CD4-positive, alpha-beta T cell treated with Interferon alpha-2 for 1 hour (primary cell): Measurements from ENCODE around the gene GALNT9.

ENCODE experiments used
- DNase-seq, 2 donors: peaks; one replicate each; pipeline ENCODE4 v3.0.0-alpha.2; 2020 to 2022

The GALNT9 gene

DNA sequence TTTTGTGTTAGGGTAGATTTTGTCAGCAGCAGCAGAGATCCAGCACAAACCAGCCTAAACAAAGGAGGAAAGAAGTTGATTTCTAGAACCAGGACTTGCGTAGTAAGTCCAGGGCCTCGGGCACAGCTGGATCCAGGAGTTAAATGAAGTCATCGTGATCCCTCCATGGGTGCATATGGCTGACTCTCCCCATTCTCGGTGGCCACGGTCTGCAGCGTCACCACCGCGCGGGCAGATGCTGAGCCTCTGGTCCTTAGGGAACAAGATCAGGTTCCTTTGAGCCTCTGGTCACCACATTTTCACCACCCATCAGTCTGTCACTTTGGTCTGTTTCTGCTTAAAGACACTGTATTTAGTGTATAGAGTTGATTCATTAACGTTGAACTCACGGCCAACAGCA lies 14.8 kb upstream of the GALNT9 start:
- no peak for DNase-seq

DNA sequence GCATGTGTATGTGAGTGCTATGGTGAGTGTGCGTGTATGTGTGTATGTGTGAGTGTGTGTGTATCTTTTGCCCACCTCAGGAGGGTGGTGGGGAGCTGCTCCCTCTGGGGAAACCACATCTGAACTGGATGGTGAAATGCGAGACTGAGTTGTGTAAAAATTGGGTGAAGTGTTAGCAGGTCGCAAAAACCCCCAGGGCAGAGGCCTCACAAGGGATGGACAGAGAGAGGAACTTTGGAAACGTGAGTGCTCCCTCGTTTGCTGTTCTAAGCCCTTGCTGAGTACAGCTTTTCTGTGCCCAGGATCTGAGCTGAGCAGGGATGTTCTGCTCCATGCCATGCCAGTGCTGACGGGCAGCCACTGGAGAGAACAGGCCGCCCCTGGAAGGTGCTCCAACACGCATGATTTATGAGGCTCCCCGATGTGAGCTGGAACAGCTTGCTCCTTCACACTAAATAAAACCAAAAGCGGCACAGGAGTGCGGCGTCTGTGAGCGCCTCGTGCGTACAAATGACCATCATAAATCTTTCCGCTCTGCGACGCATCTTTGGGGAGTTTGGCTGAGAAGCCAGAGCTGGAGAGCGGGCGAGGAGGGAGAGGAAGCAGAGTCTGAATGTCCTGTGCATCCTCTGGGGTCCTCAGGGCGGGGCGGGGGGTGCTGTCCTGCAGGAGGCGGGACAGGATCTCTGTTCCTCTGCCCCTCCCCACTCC lies 14.1 kb upstream of the GALNT9 start:
- DNase-seq = no peak

DNA sequence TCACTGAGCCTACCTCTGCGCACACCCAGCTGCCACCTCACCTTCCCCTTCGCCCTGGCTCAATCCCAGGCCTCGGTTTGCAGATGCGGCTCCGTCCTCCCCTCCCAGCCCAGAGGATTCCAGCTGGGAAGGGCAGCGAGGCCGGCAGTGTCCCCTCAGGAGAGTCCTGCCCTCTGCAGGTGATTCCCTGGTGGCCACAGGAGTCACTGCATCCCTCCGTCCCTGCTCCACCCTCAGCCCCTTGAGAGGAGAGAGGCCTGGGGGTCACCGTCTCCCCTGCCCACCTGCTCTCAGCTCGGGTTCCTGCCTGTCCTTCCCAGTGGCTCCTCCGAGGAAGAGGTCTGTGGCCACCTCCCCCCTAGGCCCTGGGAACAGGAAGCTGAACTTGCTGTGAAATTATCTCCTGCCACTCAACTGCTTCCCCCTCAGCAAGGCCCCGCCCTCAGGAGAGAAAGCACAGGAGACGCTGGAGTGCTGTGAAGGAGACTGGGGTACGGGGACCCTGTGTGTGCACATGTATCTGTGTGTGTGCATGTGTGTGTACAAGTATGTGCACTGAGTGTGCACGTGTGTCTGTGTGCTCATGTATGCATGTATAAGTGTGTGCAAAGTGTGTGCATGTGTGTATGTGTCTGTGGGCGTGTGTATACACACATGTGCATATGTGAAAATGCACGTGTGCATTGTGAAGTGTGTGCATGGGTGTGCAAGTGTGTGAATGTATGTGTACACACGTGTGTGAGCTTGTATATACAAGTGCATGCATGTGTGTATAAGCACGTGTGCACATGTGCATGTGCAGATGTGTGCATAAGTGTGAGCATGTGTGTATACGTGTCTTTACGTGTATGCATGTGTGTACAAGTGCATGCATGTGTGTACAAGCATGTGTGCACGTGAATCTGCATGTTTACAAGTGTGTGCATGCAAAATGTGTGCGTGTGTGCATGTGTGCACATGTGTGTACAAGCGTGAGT lies 13.2 kb upstream of the GALNT9 start:
- DNase-seq = no peak

DNA sequence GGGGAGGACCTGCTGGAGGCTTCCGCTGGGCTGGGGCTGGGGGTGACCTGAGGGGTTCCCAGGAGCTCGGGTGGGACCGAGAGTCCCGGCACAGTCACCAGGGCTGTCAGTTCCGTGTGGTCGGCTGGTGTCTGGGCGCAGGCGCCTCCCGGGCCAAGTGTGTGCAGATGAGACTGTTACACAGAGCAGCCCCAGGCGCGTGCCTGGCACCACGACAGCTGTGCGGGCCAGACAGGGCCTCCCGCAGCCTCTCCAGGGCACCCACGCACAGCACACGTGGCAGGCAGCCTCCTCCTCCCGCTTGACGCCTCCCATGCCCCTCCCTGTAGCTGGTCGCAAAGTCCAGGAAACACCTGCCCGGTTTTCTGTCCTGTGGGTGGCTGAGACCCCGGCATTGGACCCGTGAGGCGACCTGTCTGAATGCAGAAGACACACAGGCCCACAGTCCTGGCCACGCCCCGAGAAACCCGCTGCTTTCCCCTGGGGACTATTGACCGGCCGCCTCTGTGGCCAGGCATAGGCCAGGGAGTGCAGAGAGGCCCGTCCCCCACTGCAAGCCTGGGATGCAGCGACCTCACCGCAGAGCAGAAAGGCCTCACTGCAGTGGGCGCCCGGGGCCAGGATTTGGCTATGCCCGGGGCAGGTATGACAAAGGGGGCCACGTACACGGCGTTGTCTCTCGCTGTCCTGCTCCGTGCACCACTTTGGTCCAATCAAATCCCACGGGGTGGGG lies 12.1 kb upstream of the GALNT9 start:
- DNase-seq = no peak

DNA sequence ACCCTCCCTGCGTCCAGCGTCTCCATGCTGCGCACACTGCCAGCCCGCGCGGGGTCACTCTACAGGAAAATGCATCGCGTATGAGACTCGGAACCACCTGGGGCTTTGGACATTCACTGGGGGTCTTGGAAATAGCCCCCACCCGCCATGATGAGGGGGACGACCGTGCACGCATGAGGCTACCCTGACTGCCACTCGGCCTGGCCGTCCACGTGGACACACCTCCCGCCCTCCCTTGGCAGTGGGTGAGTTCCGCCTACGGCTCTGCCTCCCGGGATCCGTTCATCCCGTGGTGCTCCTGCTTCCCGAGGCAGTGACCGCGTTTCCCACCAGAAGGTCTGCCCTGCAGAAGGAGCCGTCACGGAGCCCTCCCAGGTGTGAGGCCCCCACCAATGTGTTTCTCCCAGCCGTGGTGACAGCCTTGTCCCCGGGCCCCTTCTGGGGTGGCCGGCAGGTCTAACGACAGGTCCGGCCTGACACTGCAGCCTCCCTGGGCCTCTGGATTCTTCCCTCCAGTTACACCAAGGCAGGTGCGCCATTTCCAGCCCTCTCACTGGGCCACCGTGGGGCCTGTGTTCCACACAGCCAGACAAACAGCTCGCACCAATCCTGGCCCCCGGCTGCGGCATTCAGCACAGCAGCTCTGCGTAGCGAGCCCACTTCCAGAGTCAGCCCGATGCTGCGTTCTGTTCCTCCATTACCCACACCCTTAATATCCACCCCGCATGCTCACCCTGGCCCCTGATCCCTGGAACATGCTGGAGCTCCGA lies 11.1 kb upstream of the GALNT9 start:
- no peak for DNase-seq

DNA sequence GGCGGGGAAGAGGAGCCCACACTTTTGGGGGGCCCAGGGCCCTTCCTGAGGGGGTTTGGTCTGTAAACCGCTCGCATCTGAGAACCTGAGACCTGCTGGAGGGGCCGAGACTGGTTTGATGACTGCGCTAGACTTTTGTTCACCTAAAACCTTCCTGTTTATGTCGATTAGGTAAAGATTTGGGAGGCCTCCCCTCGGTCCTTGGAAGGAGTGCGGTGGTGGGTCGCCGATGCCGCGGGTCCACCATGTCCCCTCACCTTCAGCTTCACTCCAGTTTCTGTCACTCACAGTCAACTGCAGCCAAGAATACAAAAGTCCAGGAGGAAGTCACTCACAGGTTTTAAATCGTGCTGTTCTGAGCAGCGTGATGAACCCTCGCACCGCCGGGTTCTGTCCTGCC lies 10.5 kb upstream of the GALNT9 start:
- no peak for DNase-seq

DNA sequence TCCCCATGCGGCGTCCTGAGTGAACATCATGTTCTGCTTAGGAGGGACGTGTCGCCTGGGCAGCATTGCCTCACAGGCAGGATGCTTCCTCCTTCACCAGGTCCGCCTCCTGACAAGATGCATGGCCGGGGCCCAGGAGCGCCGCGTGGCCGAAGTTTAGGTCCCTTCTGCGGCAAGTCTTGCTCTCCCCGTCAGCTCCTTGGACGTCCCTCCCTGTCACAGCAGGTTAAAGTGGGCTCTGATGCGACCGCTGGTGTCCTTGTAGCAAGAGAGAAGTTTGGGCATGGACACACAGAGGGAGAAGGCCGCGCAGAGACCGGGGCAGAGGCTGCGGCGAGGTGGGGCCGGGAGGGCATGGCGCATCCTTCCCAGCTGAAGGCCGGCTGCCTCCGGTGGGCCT lies 9.4 kb upstream of the GALNT9 start:
- no peak for DNase-seq

DNA sequence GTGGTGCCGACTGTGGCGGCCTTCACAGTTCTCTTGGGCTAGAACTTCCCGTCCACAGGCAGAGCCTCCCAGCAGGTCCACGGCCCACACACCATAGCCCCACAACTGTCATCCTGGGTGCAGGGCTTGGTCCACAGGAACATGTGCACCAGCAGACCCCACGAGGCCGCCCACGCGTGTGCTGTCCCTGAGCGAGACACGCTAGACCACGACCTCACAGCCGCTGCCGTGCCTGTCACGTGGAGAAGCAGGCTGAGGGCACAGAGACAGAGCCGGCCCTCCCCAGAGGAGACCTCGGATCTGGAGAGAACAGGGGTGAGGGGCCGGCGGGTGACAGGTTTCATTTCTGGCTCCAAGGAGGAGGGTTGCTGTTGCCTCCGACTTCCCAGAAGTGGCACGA lies 8.9 kb upstream of the GALNT9 start:
- no peak for DNase-seq

DNA sequence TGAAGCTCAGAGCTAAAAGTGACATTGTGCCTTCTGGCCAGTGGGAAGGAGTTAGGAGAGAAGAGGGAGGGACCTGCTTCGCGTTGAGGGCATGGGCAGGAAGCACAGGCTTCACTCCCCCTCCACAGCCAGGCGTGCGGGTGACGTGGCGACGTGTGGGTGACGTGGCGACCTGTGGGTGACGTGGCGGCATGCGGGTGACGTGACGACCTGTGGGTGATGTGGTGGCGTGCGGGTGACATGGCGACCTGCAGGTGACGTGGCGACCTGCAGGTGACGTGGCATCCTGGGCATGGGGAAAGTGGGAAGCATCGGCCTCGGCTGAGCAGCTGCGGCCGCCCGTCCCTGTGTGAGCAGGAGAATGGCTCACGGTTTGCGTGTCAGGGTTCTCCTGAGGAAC lies 8.2 kb upstream of the GALNT9 start:
- DNase-seq = no peak

DNA sequence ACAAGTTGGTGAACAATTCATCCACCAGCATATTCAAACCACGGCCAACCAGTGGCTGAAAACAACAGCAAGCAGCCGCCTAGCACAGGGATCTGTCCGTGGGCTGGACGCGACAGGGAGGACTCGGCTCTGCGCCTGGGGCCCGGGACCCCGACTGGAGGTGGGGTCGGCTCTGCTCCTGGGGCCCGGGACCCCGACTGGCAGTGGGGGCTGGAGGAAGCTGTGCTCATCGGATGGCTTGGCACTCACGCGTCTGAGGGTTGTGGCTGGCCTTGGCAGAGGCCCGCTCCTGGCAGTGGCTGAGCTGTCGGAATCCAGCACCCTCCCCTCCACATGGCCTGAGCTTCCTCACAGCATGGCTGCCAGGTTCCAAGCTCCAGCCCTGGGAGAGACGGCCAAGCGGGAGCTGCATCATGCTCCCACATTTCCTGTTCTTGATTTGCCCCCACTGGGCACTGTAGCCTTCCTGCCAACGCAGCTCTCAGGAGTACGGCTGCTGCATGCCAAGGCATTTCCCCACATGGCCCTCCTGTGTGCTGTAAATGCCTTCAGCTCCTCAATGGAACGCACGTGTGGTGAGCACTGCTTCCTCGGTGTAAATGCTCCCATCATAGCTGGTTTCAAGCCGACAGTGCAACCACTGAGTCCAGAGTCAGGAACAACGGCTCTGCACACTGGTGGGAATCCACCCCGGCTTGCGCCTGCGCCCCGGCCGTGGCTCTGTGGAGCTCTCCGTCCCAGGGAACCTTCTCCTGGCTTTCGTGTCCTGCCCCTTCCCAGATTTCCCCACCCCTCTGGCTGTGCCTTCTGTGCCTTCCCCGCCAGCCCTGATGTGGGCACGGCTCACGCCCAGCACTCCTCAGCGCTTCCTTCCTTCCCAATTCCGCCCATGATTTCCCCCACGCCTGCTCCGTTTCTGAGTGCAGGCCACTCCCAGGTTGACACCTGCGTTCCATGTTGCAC lies 7.3 kb upstream of the GALNT9 start:
- DNase-seq = no peak

DNA sequence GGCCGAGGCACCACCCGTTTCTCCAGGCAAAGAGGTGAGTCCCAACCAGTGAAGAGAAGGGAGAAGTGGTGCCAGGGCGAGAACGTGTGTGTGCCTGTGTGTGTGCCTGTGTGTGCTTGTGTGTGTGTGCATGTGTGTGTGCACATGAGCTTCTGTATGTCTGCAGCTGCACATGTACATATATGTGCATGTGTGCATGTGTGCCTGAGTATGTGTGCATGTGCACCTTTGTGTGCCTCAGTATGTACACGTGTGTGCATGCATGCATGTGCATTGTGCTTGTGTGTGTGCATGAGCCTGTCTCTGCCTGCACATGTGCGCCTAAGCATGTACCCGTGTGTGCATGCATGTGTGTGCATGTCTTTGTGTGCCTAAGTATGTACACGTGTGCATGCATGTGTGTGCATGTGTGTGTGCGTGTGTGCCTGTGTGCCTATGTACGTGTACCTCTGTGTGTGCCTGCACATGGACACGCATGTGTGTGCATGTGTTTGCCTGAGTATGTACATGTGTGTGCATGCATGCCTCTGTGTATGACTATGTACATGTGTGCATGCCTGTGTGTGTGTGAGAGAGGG lies 5.9 kb upstream of the GALNT9 start:
- DNase-seq = no peak

DNA sequence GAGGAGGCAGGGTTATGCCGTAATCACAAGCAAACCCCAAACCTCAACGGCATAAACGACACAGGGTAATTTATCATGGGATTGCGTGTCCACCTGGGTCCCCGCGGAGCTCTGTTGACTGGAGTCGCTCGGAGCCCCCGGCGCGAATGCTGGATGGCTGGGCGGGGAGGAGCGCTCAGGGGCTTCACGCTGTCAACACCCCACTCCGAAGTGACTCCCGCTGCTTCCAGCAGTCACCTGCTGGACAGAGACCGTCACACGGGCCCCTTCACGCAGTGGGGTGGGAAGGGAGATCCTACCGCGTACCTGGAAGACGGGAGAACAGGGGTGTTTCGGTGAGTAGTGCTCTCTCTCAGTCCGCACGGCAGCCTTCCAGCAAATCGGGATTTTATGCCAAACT lies 4.4 kb upstream of the GALNT9 start:
- no peak for DNase-seq

DNA sequence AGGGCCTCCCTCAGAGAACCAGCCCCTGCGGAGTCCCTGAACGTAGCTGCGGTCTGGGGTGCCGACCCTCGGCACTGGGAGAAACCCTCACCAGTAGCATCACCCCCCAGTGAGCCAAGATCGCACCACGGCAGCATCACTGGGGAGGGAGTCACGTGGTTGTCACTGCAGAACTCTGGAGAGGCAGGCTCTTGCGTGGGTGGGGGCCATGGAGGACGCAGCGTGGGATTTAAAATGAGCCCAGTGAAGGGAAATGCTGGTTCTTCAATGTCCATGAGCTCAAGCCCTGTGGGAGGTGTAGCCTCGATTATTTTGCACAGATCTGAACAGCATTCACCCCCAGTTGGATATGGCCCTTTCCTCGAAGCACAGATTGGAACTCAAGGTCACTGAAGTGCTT lies 3.9 kb upstream of the GALNT9 start:
- no peak for DNase-seq

DNA sequence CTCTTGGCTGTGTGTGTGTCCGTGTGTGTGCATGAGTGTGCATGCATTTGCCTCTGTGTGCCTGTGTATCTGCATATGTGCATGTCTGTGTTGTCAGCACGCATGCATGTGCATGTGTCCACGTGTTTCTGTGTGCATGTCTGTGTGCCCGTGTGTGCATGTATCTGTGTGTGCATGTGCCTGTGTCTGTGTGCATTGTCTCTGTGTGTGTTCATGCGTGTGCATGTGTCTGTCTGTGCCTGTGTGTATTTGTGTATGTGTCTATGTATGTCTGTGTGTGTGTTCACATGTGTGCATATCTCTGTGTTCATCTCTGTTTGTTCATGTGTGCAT lies 1.1 kb upstream of the GALNT9 start:
- no peak for DNase-seq

DNA sequence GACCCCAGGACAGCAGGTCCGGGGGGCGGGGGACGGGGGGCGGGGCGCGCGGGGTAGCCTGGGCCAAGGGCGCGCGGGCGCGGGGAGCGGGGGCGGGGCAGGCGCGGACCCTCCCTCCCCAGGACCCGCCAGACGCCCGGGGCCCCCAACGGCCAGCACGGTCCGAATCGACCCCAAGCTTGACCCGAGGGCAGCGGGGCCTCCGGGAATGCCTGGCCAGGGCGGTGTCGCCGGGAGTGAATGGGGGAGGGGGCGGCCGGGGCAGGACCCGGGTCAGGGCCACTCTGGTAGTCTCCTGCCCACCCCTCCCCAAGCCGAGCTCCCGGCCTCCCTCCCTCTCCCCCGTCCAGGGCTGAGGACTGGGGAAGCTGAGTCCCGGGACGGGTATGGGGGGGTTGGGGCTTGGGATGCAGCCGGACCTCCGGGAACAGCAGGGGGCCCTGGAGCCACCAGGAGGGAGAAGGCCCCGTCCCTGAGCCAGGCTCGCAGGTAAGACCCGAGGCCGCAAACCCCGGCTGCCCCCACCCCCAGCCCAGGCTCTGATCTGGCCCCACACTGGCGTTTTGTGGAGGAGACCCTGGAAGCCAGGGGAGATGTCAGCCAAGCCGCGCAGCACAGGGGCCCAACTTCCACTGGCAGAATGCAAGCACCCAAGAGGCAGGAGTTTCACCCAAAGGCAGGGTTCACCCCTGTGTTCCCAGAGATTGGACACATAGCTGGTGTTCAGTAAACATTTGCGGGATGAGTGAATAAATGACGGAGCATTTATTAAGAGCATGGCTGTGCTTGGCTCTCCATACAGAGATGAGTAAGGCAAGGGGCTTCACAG lies 545 bp upstream of the GALNT9 start:
- DNase-seq = no peak

DNA sequence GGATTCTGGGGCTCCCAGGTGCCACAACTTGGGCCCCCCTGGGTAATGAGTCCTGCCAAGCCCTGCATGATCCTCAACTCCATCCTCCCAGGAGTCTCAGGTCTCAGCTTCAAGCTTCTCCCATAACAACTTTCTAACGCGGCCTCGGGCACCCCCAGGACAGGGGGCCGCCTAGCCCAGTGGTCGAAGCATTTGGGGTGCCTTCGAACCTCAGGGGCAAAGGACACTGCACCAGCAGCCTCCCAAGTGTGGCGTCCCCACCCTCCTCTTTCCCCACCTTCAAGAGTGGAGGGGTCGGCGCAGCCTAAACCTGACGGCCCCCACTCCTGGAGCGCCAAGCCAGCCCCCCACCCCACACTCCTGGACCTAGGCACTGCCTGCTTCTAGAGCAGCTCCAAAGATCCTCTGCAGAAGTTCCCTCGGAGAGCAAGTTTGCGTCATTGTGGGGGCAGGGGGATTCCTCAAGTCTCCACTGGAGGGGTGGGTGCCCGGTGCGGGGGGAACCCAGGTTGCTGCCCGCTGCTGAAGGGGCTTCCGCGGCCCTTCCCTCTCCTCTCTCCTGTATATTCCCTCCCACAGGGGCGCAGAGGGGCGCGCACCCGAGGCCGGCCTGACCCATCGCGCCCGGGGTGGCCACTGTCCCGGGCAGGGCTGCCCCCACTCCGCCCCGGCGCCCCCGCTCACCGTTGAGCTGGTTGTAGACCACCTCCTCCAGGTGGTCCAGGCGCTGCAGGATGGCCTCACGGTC lies 933 bp downstream of the GALNT9 start:
- no peak for DNase-seq

DNA sequence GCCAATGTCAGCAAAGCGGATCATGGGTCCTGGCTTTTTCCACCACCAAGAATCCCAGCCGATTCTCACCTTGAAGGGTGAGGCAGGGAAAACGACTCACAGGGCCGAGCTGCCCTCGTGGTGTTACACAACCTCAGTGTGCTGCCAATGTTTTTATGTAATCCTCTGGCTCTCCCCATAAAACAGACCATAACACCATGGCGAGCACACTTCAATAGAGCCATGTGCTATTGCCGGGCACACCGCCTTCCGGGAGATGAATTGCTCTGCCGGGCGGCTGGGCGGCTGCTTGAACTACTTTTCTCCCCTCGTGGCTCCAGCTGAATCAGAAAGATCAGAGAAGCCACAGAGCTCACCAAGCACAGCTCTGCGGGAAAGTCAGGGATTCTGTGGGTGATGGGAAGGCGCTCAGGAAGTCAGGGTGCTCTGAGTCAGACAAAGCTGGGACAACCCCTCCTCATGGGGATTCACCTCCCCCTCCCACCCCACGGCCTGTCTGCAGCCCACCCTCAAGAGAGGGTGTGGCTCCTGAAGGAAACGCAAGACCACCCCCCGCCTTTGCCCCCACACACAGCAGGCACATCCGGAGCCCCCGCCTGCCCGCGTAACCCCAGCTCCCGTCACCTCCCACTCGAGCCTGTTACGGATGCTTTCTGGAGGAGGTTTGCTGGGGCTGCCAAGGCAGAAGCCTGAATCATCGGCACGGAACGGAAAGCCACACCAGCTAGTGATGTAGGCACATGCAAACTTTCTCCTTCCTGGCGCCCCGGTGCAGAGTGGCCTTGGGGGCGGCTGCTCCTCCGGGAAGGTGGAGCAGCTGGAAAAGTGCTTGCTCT lies 1.8 kb downstream of the GALNT9 start:
- DNase-seq = no peak

DNA sequence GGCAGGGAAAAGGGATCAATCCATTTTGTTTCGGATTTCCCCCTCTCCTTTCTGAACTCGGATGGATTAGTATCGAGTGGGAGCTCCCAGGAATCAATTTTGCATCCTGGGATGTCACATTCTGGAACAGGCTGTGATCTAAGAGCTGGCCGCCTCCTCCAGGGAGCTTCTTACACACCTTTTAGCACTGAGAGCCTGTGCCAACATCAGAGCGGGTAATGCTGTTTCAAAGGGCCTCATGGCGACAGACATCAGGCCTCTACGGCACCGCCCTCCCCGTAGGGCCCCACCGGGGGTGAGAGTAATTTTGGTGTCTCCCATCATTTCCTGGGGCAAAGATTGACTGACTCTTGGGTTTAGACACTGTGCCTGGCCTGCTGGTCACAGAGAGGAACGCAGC lies 2.7 kb downstream of the GALNT9 start:
- DNase-seq = no peak

DNA sequence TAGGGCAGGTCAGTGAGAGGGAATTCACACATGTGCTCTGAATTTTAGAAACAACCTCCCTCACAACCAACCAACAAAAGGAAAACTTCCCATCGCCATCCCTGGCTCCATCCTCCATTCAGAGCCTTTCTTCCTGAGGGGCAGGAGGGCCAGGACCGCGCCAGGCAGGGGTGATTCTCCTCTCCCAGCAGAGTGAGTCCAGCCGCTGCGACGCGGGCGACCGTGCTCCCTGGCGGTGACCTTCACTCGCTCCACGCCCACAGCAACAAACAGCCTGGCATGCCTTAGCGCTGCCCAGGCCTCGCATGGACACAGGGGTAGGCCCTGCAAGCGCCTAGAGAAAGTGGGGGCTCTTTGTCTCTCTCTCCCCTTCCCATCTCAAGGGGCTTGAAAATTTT lies 3.7 kb downstream of the GALNT9 start:
- DNase-seq = no peak
